H9 (cell line): ENCODE data around the gene DNM2. TPM values are rescaled to one million over a fixed set of nuclear protein-coding genes. Genes with fewer than 3 reads are reported as not detected.
"Not testable (repeated sequence)": the region's sequence is repeated elsewhere in the genome, so short reads cannot be mapped to it uniquely, and the experiment has no call there.

Experiments
- DNase-seq: peaks from one replicate; pipeline ENCODE4 v3.0.0-alpha.2; 2017
- H2AFZ ChIP-seq: one replicate; pipeline ENCODE4 v1.6.1; 2013; ENCODE audit warnings: mild to moderate bottlenecking, low read length, control low read depth, moderate library complexity
- H2AK5ac ChIP-seq: 2 replicates; pipeline ENCODE4 v1.6.1; 2013; ENCODE audit warnings: low read length, control low read depth, mixed read lengths; ENCODE audit not compliant: insufficient read length
- H2BK120ac ChIP-seq: one replicate; pipeline ENCODE4 v1.6.1; 2013; ENCODE audit warnings: low read depth, mild to moderate bottlenecking, low read length, control low read depth, inconsistent platforms; ENCODE audit not compliant: poor library complexity, severe bottlenecking
- H2BK12ac ChIP-seq: 2 replicates; pipeline ENCODE4 v1.6.1; 2013; ENCODE audit warnings: low read length, control low read depth, mixed read lengths, low read depth; ENCODE audit not compliant: insufficient read length
- H2BK15ac ChIP-seq: 2 replicates; pipeline ENCODE4 v1.6.1; 2013; ENCODE audit warnings: low read depth, low read length, control low read depth
- H2BK20ac ChIP-seq: one replicate; pipeline ENCODE4 v1.6.1; 2013; ENCODE audit warnings: low read depth, mild to moderate bottlenecking, low read length, control low read depth, inconsistent platforms; ENCODE audit not compliant: poor library complexity, severe bottlenecking
- H2BK5ac ChIP-seq: 2 replicates; pipeline ENCODE4 v1.6.1; 2013; ENCODE audit warnings: low read length, control low read depth, mixed read lengths; ENCODE audit not compliant: insufficient read length
- H3K14ac ChIP-seq: 2 replicates; pipeline ENCODE4 v1.6.1; 2013; ENCODE audit warnings: low read length, control low read depth; ENCODE audit not compliant: insufficient read depth
- H3K18ac ChIP-seq: 2 replicates; pipeline ENCODE4 v1.6.1; 2013; ENCODE audit warnings: low read depth, mild to moderate bottlenecking, mixed read lengths, low read length, control low read depth; ENCODE audit not compliant: insufficient read length
- H3K23ac ChIP-seq: 2 replicates; pipeline ENCODE4 v1.6.1; 2013; ENCODE audit warnings: low read length, control low read depth, mixed read lengths, low read depth; ENCODE audit not compliant: insufficient read length
- H3K23me2 ChIP-seq: 2 replicates; pipeline ENCODE4 v1.6.1; 2013; ENCODE audit warnings: low read depth, mild to moderate bottlenecking, mixed read lengths, low read length, control low read depth; ENCODE audit not compliant: insufficient read length, poor library complexity, severe bottlenecking
- H3K27ac ChIP-seq: 2 replicates; pipeline ENCODE4 v1.5.1; 2013; ENCODE audit warnings: low read length, control low read depth, mixed read lengths, low read depth; ENCODE audit not compliant: insufficient read length
- H3K27me3 ChIP-seq: 2 replicates; pipeline ENCODE4 v1.6.1; 2013; ENCODE audit warnings: low read length, control low read depth, inconsistent platforms; ENCODE audit not compliant: insufficient read depth
- H3K4ac ChIP-seq: 2 replicates; pipeline ENCODE4 v1.6.1; 2013; ENCODE audit warnings: low read depth, mild to moderate bottlenecking, control low read depth, inconsistent platforms, low read length, moderate library complexity
- H3K4me1 ChIP-seq: 2 replicates; pipeline ENCODE4 v1.6.1; 2013; ENCODE audit warnings: low read length, control low read depth, inconsistent platforms; ENCODE audit not compliant: insufficient read depth
- H3K4me2 ChIP-seq: 2 replicates; pipeline ENCODE4 v1.6.1; 2013; ENCODE audit warnings: low read length, control low read depth, mixed read lengths; ENCODE audit not compliant: insufficient read length, insufficient read depth
- H3K56ac ChIP-seq: 2 replicates; pipeline ENCODE4 v1.6.1; 2013; ENCODE audit warnings: low read depth, mild to moderate bottlenecking, mixed read lengths, low read length, control low read depth; ENCODE audit not compliant: insufficient read length
- H3K79me1 ChIP-seq: 2 replicates; pipeline ENCODE4 v1.6.1; 2013; ENCODE audit warnings: low read depth, mild to moderate bottlenecking, moderate library complexity, low read length, control low read depth, inconsistent platforms; ENCODE audit not compliant: insufficient read depth, poor library complexity, severe bottlenecking
- H3K79me2 ChIP-seq: 2 replicates; pipeline ENCODE4 v1.6.1; 2013; ENCODE audit warnings: low read length, control low read depth, inconsistent platforms; ENCODE audit not compliant: insufficient read depth
- H3K9ac ChIP-seq: 2 replicates; pipeline ENCODE4 v1.6.1; 2013; ENCODE audit warnings: low read length, control low read depth, mixed read lengths; ENCODE audit not compliant: insufficient read length; ENCODE audit errors: extremely low read depth
- H3K9me3 ChIP-seq: one replicate; pipeline ENCODE4 v1.6.1; 2013; ENCODE audit warnings: low read depth, low read length, inconsistent platforms; ENCODE audit not compliant: control insufficient read depth
- H3T11ph ChIP-seq: one replicate; pipeline ENCODE4 v1.6.1; 2013; ENCODE audit warnings: mild to moderate bottlenecking, low read length, control low read depth, inconsistent platforms
- H4K20me1 ChIP-seq: one replicate; pipeline ENCODE4 v1.6.1; 2013; ENCODE audit not compliant: control insufficient read depth, insufficient read length, insufficient read depth
- H4K5ac ChIP-seq: 2 replicates; pipeline ENCODE4 v1.6.1; 2013; ENCODE audit warnings: low read depth, mild to moderate bottlenecking, mixed read lengths, low read length, control low read depth; ENCODE audit not compliant: insufficient read length
- H4K8ac ChIP-seq: replicated peaks from 2 replicates; pipeline ENCODE4 v1.6.1; 2013; ENCODE audit warnings: low read length, control low read depth, mixed read lengths, low read depth; ENCODE audit not compliant: insufficient read length
- H4K91ac ChIP-seq: 2 replicates; pipeline ENCODE4 v1.6.1; 2013; ENCODE audit warnings: low read depth, mild to moderate bottlenecking, moderate library complexity, mixed read lengths, low read length, control low read depth; ENCODE audit not compliant: insufficient read length
- H3K27ac Mint-ChIP-seq, 3 experiments: 2 replicates in 2 of 3; 3 replicates in 1 of 3; pipeline ENCODE4 v1.8.0; 2020 to 2021; ENCODE audit warnings: mixed read lengths in 3 of 3, mild to moderate bottlenecking in 1 of 3, moderate library complexity in 1 of 3
- H3K27me3 Mint-ChIP-seq: 2 replicates; pipeline ENCODE4 v1.8.0; 2021; ENCODE audit warnings: low read depth, mild to moderate bottlenecking, moderate library complexity, mixed read lengths
- H3K36me3 Mint-ChIP-seq, 3 experiments: 2 replicates in 2 of 3; 3 replicates in 1 of 3; pipeline ENCODE4 v1.8.0; 2020 to 2021; ENCODE audit warnings: low read depth in 3 of 3, mixed read lengths in 3 of 3; ENCODE audit not compliant: insufficient read depth in 1 of 3
- H3K4me1 Mint-ChIP-seq, 2 experiments: 2 replicates each; pipeline ENCODE4 v1.8.0; 2020; ENCODE audit warnings: mixed read lengths in 2 of 2
- H3K4me3 Mint-ChIP-seq, 2 experiments: 2 replicates in 1 of 2; 3 replicates in 1 of 2; pipeline ENCODE4 v1.8.0; 2020 to 2021; ENCODE audit warnings: mild to moderate bottlenecking in 2 of 2, mixed read lengths in 2 of 2, moderate library complexity in 1 of 2
- H3K9me3 Mint-ChIP-seq, 2 experiments: 2 replicates in 1 of 2; 3 replicates in 1 of 2; pipeline ENCODE4 v1.8.0; 2020; ENCODE audit warnings: mild to moderate bottlenecking in 2 of 2, mixed read lengths in 2 of 2, moderate library complexity in 1 of 2
- CTCF ChIP-seq: fragments of 200-600 bp; sonication (generic); conservative IDR thresholded peaks from 3 replicates; pipeline ENCODE4 v1.8.0; 2021; ENCODE audit warnings: antibody characterized with exemption, mild to moderate bottlenecking
- WGBS: extraction: QIAGEN DNeasy Blood & Tissue Kit; methylation state at CpG from one replicate; pipeline ENCODE4 v1.1.7; 2013; ENCODE audit warnings: missing lambda C conversion rate, low lambda C conversion rate, mixed read lengths; ENCODE audit not compliant: insufficient read length; ENCODE audit errors: extremely low coverage; 5-methylcytosine and 5-hydroxymethylcytosine counted together
- total RNA-seq: library from RNA; stranded (reverse); gene quantifications from 2 replicates; pipeline ENCODE4 v1.2.1, GENCODE V29; 2021

DNM2 gene
- total RNA-seq, 1 experiment from 2014 or later: 152 TPM

- peaks cover 3 to 27% (median 16%) of the 10 kb centered on the region in 3 experiments; a peak in 6 of 7 replicates for H3K36me3 Mint-ChIP-seq
- Histone ChIP-seq H3K18ac (peak overlapping the region; percentile 94), H3K56ac (no peak overlapping the region), H3K79me1 (no peaks in the 10 kb centered on the region), H4K91ac (no peak overlapping the region), H2BK12ac (no peak overlapping the region), H3K9ac (peak overlapping the region; percentile 93), H2BK5ac (peak overlapping the region; percentile 77), H3T11ph (no peak overlapping the region), H3K4me1 (no peaks in the 10 kb centered on the region; the same call in 1 of the 2 replicates), H3K23me2 (no peaks in the 10 kb centered on the region), H2BK15ac (no peak overlapping the region), H4K20me1 (no peaks in the 10 kb centered on the region), H4K5ac (peak overlapping the region; percentile 44), H3K4ac (no peak overlapping the region), H2AK5ac (no peak overlapping the region), H2BK20ac (no peak overlapping the region), H4K8ac (no peak overlapping the region), H3K4me2 (peak overlapping the region; percentile 57), H3K27ac (peak overlapping the region; percentile 89), H2BK120ac (no peak overlapping the region), H3K79me2 (no peaks in the 10 kb centered on the region), H3K23ac (no peak overlapping the region), H3K27me3 (no peaks in the 10 kb centered on the region), H3K9me3 (no peaks in the 10 kb centered on the region), H2AFZ (no peak overlapping the region), H3K14ac (peak overlapping the region; percentile 99; the same call in 1 of the 2 replicates)
- peaks cover 31% of the 10 kb centered on the region for H3K27me3 Mint-ChIP-seq
- peaks cover 4 to 13% of the 10 kb centered on the region in 2 experiments for H3K4me1 Mint-ChIP-seq
- H3K9me3 Mint-ChIP-seq: peaks cover 20 to 25% of the 10 kb centered on the region in 2 experiments; a peak in 4 of 5 replicates
- WGBS: no CpG with 5 or more reads among the region's 38 CpGs
- TF ChIP-seq CTCF: no peak
- peak overlapping the region; percentile 87 to 90 for H3K4me3 Mint-ChIP-seq
- peak; percentile 82 for DNase-seq
- peak overlapping the region; percentile 100 for H3K27ac Mint-ChIP-seq
These were observed 118.8 kb downstream of the DNM2 start for GRCh38 chr19:10836479-10837330.

- H3K36me3 Mint-ChIP-seq: peaks cover 3 to 22% (median 15%) of the 10 kb centered on the region in 3 experiments; a peak in 6 of 7 replicates
- H3K4me1 Mint-ChIP-seq: peaks cover 4 to 13% of the 10 kb centered on the region in 2 experiments
- H2AFZ ChIP-seq, H2BK5ac ChIP-seq, H2AK5ac ChIP-seq, H3K4me3 Mint-ChIP-seq, H3K56ac ChIP-seq, H3K27ac ChIP-seq, H3K14ac ChIP-seq, H2BK15ac ChIP-seq, H2BK120ac ChIP-seq, DNase-seq, H3K27me3 ChIP-seq, H3T11ph ChIP-seq, H3K4ac ChIP-seq, H2BK12ac ChIP-seq, H4K20me1 ChIP-seq, H3K9me3 ChIP-seq, H3K23ac ChIP-seq, H3K23me2 ChIP-seq, H4K5ac ChIP-seq, H2BK20ac ChIP-seq, H4K8ac ChIP-seq, H3K4me1 ChIP-seq, H3K4me2 ChIP-seq, H4K91ac ChIP-seq, H3K9ac ChIP-seq, H3K79me2 ChIP-seq, H3K18ac ChIP-seq, H3K27ac Mint-ChIP-seq, H3K79me1 ChIP-seq: not testable (repeated sequence)
- H3K27me3 Mint-ChIP-seq: peaks cover 31% of the 10 kb centered on the region
- WGBS: no CpG with 5 or more reads among the region's 7 CpGs
- peaks cover 20 to 25% of the 10 kb centered on the region in 2 experiments; a peak in 4 of 5 replicates for H3K9me3 Mint-ChIP-seq
These were observed 119.8 kb downstream of the DNM2 start for GRCh38 chr19:10837649-10838048.
